Mucosa of rectum (tissue), 2 donors: ENCODE measurements around the gene SUMO4.

Experiments
- H3K27ac ChIP-seq, 2 donors: one replicate each; pipeline ENCODE4 v1.7.0; 2013; ENCODE audit warnings: inconsistent platforms in 2 of 2, low read depth in 2 of 2, low read length in 2 of 2
- H3K27me3 ChIP-seq, 2 donors: one replicate each; pipeline ENCODE4 v1.7.0; 2013; ENCODE audit warnings: low read length in 2 of 2; ENCODE audit not compliant: control insufficient read depth in 2 of 2, insufficient read depth in 2 of 2
- H3K36me3 ChIP-seq, 2 donors: one replicate each; pipeline ENCODE4 v1.7.0; 2013; ENCODE audit warnings: low read length in 2 of 2; ENCODE audit not compliant: control insufficient read depth in 2 of 2, insufficient read depth in 2 of 2
- H3K4me1 ChIP-seq, 2 donors: one replicate each; pipeline ENCODE4 v1.7.0; 2013; ENCODE audit warnings: low read length in 2 of 2, mild to moderate bottlenecking in 1 of 2; ENCODE audit not compliant: control insufficient read depth in 2 of 2, insufficient read depth in 2 of 2
- H3K4me3 ChIP-seq, 2 donors: one replicate each; pipeline ENCODE4 v1.7.0; 2013; ENCODE audit warnings: low read length in 2 of 2
- H3K9ac ChIP-seq, 2 donors: one replicate each; pipeline ENCODE4 v1.7.0; 2013; ENCODE audit warnings: low read length in 2 of 2, low read depth in 1 of 2, mild to moderate bottlenecking in 1 of 2
- H3K9me3 ChIP-seq, 2 donors: one replicate each; pipeline ENCODE4 v1.7.0; 2013; ENCODE audit warnings: low read length in 2 of 2; ENCODE audit not compliant: control insufficient read depth in 2 of 2
- donor health status: healthy.
- donor health status: Normal muscosa, but diverticular disease.

Gene SUMO4

GRCh38 chr6:149409617-149410016, 9.6 kb downstream of the SUMO4 start:
- Histone ChIP-seq H3K9ac (no peak overlapping the region), H3K27me3 (no peaks in the 10 kb centered on the region), H3K36me3 (peaks cover 13 to 20% of the 10 kb centered on the region in 2 donors), H3K4me1 (peaks cover 0 to 3% of the 10 kb centered on the region in 2 donors), H3K9me3 (no peaks in the 10 kb centered on the region), H3K27ac (no peak overlapping the region), H3K4me3 (no peak overlapping the region)

GRCh38 chr6:149410557-149410956, 10.5 kb downstream of the SUMO4 start:
- Histone ChIP-seq H3K27me3 (no peaks in the 10 kb centered on the region), H3K9me3 (no peaks in the 10 kb centered on the region), H3K36me3 (peaks cover 13 to 20% of the 10 kb centered on the region in 2 donors), H3K4me3 (no peak overlapping the region), H3K4me1 (peaks cover 0 to 6% of the 10 kb centered on the region in 2 donors), H3K9ac (no peak overlapping the region), H3K27ac (no peak overlapping the region)

GRCh38 chr6:149414009-149414408, 13.9 kb downstream of the SUMO4 start:
- Histone ChIP-seq H3K4me1 (peaks cover 0 to 6% of the 10 kb centered on the region in 2 donors), H3K4me3 (no peak overlapping the region), H3K27ac (no peak overlapping the region), H3K27me3 (no peaks in the 10 kb centered on the region), H3K9me3 (no peaks in the 10 kb centered on the region), H3K36me3 (peaks cover 13 to 20% of the 10 kb centered on the region in 2 donors), H3K9ac (no peak overlapping the region)

- Histone ChIP-seq H3K9me3 (no peaks in the 10 kb centered on the region), H3K4me3 (no peak overlapping the region), H3K9ac (no peak overlapping the region), H3K27ac (no peak overlapping the region), H3K4me1 (peaks cover 0 to 6% of the 10 kb centered on the region in 2 donors), H3K27me3 (no peaks in the 10 kb centered on the region), H3K36me3 (peaks cover 9 to 12% of the 10 kb centered on the region in 2 donors)
Observed at GRCh38 chr6:149414821-149415220, 14.8 kb downstream of the SUMO4 start.

- H3K4me1 ChIP-seq, result peaks cover 0 to 7% of the 10 kb centered on the region in 2 donors
- no peak overlapping the region for H3K4me3 ChIP-seq
- H3K36me3 ChIP-seq, result no peaks in the 10 kb centered on the region
- H3K27me3 ChIP-seq, result no peaks in the 10 kb centered on the region
- H3K9me3 ChIP-seq, result no peaks in the 10 kb centered on the region
- no peak overlapping the region for H3K9ac ChIP-seq
- no peak overlapping the region for H3K27ac ChIP-seq
Observed at GRCh38 chr6:149419696-149420404, 19.8 kb downstream of the SUMO4 start.

- Histone ChIP-seq H3K9me3 (no peaks in the 10 kb centered on the region), H3K4me1 (peaks cover 0 to 4% of the 10 kb centered on the region in 2 donors), H3K4me3 (no peak overlapping the region), H3K36me3 (no peaks in the 10 kb centered on the region), H3K27ac (no peak overlapping the region), H3K27me3 (no peaks in the 10 kb centered on the region), H3K9ac (no peak overlapping the region)
Observed at GRCh38 chr6:149421132-149421531, 21.1 kb downstream of the SUMO4 start.

GRCh38 chr6:149422581-149422980, 22.5 kb downstream of the SUMO4 start:
- Histone ChIP-seq H3K4me1 (peaks cover 0 to 4% of the 10 kb centered on the region in 2 donors), H3K36me3 (no peaks in the 10 kb centered on the region), H3K9ac (no peak overlapping the region), H3K4me3 (no peak overlapping the region), H3K27me3 (no peaks in the 10 kb centered on the region), H3K9me3 (no peaks in the 10 kb centered on the region), H3K27ac (no peak overlapping the region)

- Histone ChIP-seq H3K4me3 (no peak overlapping the region), H3K4me1 (peaks cover 0 to 4% of the 10 kb centered on the region in 2 donors), H3K27me3 (no peaks in the 10 kb centered on the region), H3K36me3 (no peaks in the 10 kb centered on the region), H3K9ac (no peak overlapping the region), H3K27ac (peak overlapping the region in 1 of 2 donors; percentile 22), H3K9me3 (no peaks in the 10 kb centered on the region)
Observed at GRCh38 chr6:149423964-149424440, 23.9 kb downstream of the SUMO4 start.

- no peak overlapping the region for H3K4me3 ChIP-seq
- H3K9me3 ChIP-seq, result no peaks in the 10 kb centered on the region
- no peaks in the 10 kb centered on the region for H3K36me3 ChIP-seq
- H3K9ac ChIP-seq, result no peak overlapping the region
- no peaks in the 10 kb centered on the region for H3K27me3 ChIP-seq
- H3K27ac ChIP-seq, result no peak overlapping the region
- H3K4me1 ChIP-seq, result peaks cover 0 to 4% of the 10 kb centered on the region in 2 donors
Observed at GRCh38 chr6:149425224-149425623, 25.2 kb downstream of the SUMO4 start.

- Histone ChIP-seq H3K27me3 (no peaks in the 10 kb centered on the region), H3K27ac (no peak overlapping the region), H3K4me3 (no peak overlapping the region), H3K4me1 (peaks cover 0 to 4% of the 10 kb centered on the region in 2 donors), H3K36me3 (no peaks in the 10 kb centered on the region), H3K9ac (no peak overlapping the region), H3K9me3 (no peaks in the 10 kb centered on the region)
Observed at GRCh38 chr6:149425754-149426153, 25.7 kb downstream of the SUMO4 start.
